H1 (cell line): ENCODE measurements around the gene S100A16. TPM values are rescaled to one million over a fixed set of nuclear protein-coding genes. Genes with fewer than 3 reads are reported as not detected.
"Not testable (repeated sequence)": the region's sequence is repeated elsewhere in the genome, so short reads cannot be mapped to it uniquely, and the experiment has no call there.

Source experiments
- CTCF ChIA-PET: fragments of 300-600 bp; sonication (Branson Sonifier 250); formaldehyde crosslinking; loops from one replicate; lab custom pipeline; 2021; ENCODE audit not compliant: partially characterized antibody; lab: Charles Lee
- POLR2A ChIA-PET: fragments of 300-600 bp; sonication (Branson Sonifier 250); formaldehyde crosslinking; loops from one replicate; lab custom pipeline; 2021; ENCODE audit warnings: inconsistent platforms; ENCODE audit not compliant: partially characterized antibody; lab: Charles Lee
- DNase-seq, 2 experiments: peaks; one replicate each; pipeline versions ENCODE4 v3.0.0 to v3.0.0-alpha.2; 2010 to 2022; ENCODE audit warnings: low spot score in 2 of 2, low read depth in 1 of 2, mixed read lengths in 1 of 2
- FAIRE-seq: peaks from 2 replicates; lab custom pipeline; 2011; peaks lifted over from hg19 to GRCh38; lab: Jason Lieb, UNC
- H2AFZ ChIP-seq: 2 replicates; pipeline ENCODE4 v1.8.1; 2012; ENCODE audit warnings: low read length, inconsistent platforms
- H2AK5ac ChIP-seq: 2 replicates; pipeline ENCODE4 v1.6.1; 2013; ENCODE audit warnings: low read depth, low read length
- H2BK120ac ChIP-seq: replicated peaks from 2 replicates; pipeline ENCODE3; 2013; ENCODE audit warnings: low read depth, low read length, inconsistent platforms
- H2BK12ac ChIP-seq: 2 replicates; pipeline ENCODE4 v1.6.1; 2013; ENCODE audit warnings: low read depth, low read length
- H2BK15ac ChIP-seq: 2 replicates; pipeline ENCODE4 v1.6.1; 2013; ENCODE audit warnings: low read length
- H2BK20ac ChIP-seq: 2 replicates; pipeline ENCODE4 v1.6.1; 2013; ENCODE audit warnings: low read length
- H2BK5ac ChIP-seq: 2 replicates; pipeline ENCODE4 v1.6.1; 2013; ENCODE audit warnings: low read depth, low read length
- H3K14ac ChIP-seq: 2 replicates; pipeline ENCODE4 v1.6.1; 2013; ENCODE audit warnings: inconsistent platforms; ENCODE audit not compliant: insufficient read length
- H3K18ac ChIP-seq: 2 replicates; pipeline ENCODE4 v1.6.1; 2013; ENCODE audit warnings: low read length; ENCODE audit errors: extremely low read depth
- H3K23ac ChIP-seq: 2 replicates; pipeline ENCODE4 v1.6.1; 2013; ENCODE audit warnings: inconsistent platforms; ENCODE audit not compliant: insufficient read length
- H3K23me2 ChIP-seq: 2 replicates; pipeline ENCODE4 v1.6.1; 2013; ENCODE audit warnings: low read depth, low read length
- H3K27ac ChIP-seq: 2 replicates; pipeline ENCODE4 v1.6.1; 2011; ENCODE audit warnings: low read depth, low read length, inconsistent platforms
- H3K27me3 ChIP-seq, 4 experiments: replicated peaks in 1 of 4; 1 replicate in 1 of 4; 2 replicates in 3 of 4; pipeline versions ENCODE4 v1.6.1 to v1.8.1; 2011 to 2013; ENCODE audit warnings: low read length in 3 of 4, mild to moderate bottlenecking in 3 of 4, inconsistent platforms in 2 of 4, mixed read lengths in 2 of 4, moderate library complexity in 1 of 4; ENCODE audit not compliant: control insufficient read depth in 3 of 4, insufficient read depth in 3 of 4; ENCODE audit errors: extremely low read depth in 1 of 4
- H3K36me3 ChIP-seq, 4 experiments: 2 replicates each; pipeline versions ENCODE4 v1.6.1 to v1.8.1; 2011 to 2013; ENCODE audit warnings: mild to moderate bottlenecking in 4 of 4, low read length in 3 of 4, moderate library complexity in 2 of 4, control low read depth in 1 of 4, inconsistent platforms in 1 of 4; ENCODE audit not compliant: insufficient read depth in 4 of 4, control insufficient read depth in 2 of 4
- H3K4ac ChIP-seq: replicated peaks from 2 replicates; pipeline ENCODE3; 2013; ENCODE audit warnings: low read length, low read depth, mixed read lengths, inconsistent platforms; ENCODE audit not compliant: insufficient read length
- H3K4me1 ChIP-seq, 4 experiments: replicated peaks in 1 of 4; 1 replicate in 1 of 4; 2 replicates in 3 of 4; pipeline versions ENCODE4 v1.6.1 to v1.8.1; 2011 to 2013; ENCODE audit warnings: low read length in 3 of 4, inconsistent platforms in 2 of 4, mixed read lengths in 1 of 4; ENCODE audit not compliant: insufficient read depth in 4 of 4, control insufficient read depth in 3 of 4
- H3K4me2 ChIP-seq, 2 experiments: 2 replicates each; pipeline versions ENCODE4 v1.6.1 to v1.8.1; 2011 to 2013; ENCODE audit warnings: low read depth in 2 of 2, low read length in 2 of 2, control low read depth in 1 of 2, inconsistent platforms in 1 of 2, mild to moderate bottlenecking in 1 of 2; ENCODE audit not compliant: insufficient read depth in 1 of 2
- H3K4me3 ChIP-seq, 4 experiments: fragments of 200-600, 300-600 bp in 1 of 4; sonication (generic), shearing (Covaris generic), sonication (Bioruptor Twin) in 1 of 4; 2 replicates each; pipeline versions ENCODE4 v1.5.1 to v1.8.1; 2011 to 2016; ENCODE audit warnings: low read length in 4 of 4, low read depth in 3 of 4, control low read depth in 2 of 4, inconsistent platforms in 2 of 4, mild to moderate bottlenecking in 2 of 4, mixed read lengths in 1 of 4, moderate library complexity in 1 of 4; ENCODE audit not compliant: insufficient read depth in 2 of 4; ENCODE audit errors: extremely low read depth in 1 of 4
- H3K56ac ChIP-seq: replicated peaks from 2 replicates; pipeline ENCODE3; 2013; ENCODE audit warnings: low read depth, mild to moderate bottlenecking, mixed read lengths, low read length, inconsistent platforms; ENCODE audit not compliant: insufficient read length
- H3K79me1 ChIP-seq: 2 replicates; pipeline ENCODE4 v1.6.1; 2013; ENCODE audit warnings: low read depth, low read length, control low read depth
- H3K79me2 ChIP-seq, 2 experiments: 2 replicates each; pipeline versions ENCODE4 v1.6.1 to v1.8.1; 2012 to 2013; ENCODE audit warnings: low read length in 2 of 2, mild to moderate bottlenecking in 2 of 2, inconsistent platforms in 1 of 2; ENCODE audit not compliant: insufficient read depth in 2 of 2, control insufficient read depth in 1 of 2
- H3K9ac ChIP-seq, 4 experiments: replicated peaks in 1 of 4; 1 replicate in 1 of 4; 2 replicates in 3 of 4; pipeline versions ENCODE4 v1.6.1 to v1.8.1; 2011 to 2013; ENCODE audit warnings: low read depth in 3 of 4, low read length in 3 of 4, control low read depth in 2 of 4, mild to moderate bottlenecking in 2 of 4, moderate library complexity in 2 of 4, inconsistent platforms in 1 of 4; ENCODE audit errors: extremely low read depth in 1 of 4
- H3K9me3 ChIP-seq, 2 experiments: 2 replicates each; pipeline versions ENCODE4 v1.6.1 to v1.8.1; 2012 to 2013; ENCODE audit warnings: mild to moderate bottlenecking in 2 of 2, moderate library complexity in 2 of 2, control low read depth in 1 of 2, inconsistent platforms in 1 of 2, low read depth in 1 of 2, low read length in 1 of 2, mixed read lengths in 1 of 2; ENCODE audit not compliant: insufficient read depth in 2 of 2
- H4K20me1 ChIP-seq, 2 experiments: replicated peaks in 1 of 2; 2 replicates each; pipeline versions ENCODE3 to v1.8.1; 2011 to 2013; ENCODE audit warnings: inconsistent platforms in 2 of 2, low read length in 2 of 2, mild to moderate bottlenecking in 1 of 2; ENCODE audit not compliant: insufficient read depth in 2 of 2, control insufficient read depth in 1 of 2
- H4K5ac ChIP-seq: 2 replicates; pipeline ENCODE4 v1.6.1; 2013; ENCODE audit warnings: low read length, low read depth, mixed read lengths, inconsistent platforms; ENCODE audit not compliant: insufficient read length
- H4K8ac ChIP-seq: 2 replicates; pipeline ENCODE4 v1.8.0; 2013; ENCODE audit warnings: mild to moderate bottlenecking, moderate library complexity, low read length, inconsistent platforms; ENCODE audit not compliant: insufficient read depth; ENCODE audit errors: extremely low read depth
- H4K91ac ChIP-seq: replicated peaks from 2 replicates; pipeline ENCODE3; 2013; ENCODE audit warnings: low read length, mixed read lengths, inconsistent platforms; ENCODE audit not compliant: insufficient read length
- WGBS, 2 experiments: shearing (Covaris generic) in 1 of 2; methylation state at CpG; one replicate each; pipeline versions ENCODE4 v1.1.6 to v1.1.7; 2013 to 2015; ENCODE audit warnings: low lambda C conversion rate in 2 of 2, mixed read lengths in 2 of 2, inconsistent platforms in 1 of 2, low coverage in 1 of 2, missing lambda C conversion rate in 1 of 2; ENCODE audit not compliant: insufficient replicate concordance in 2 of 2, insufficient coverage in 1 of 2, insufficient read length in 1 of 2; ENCODE audit errors: extremely low coverage in 1 of 2, missing lambda C conversion rate in 1 of 2; 5-methylcytosine and 5-hydroxymethylcytosine counted together
- polyA plus RNA-seq, 7 experiments: library from polyadenylated mRNA; depleted of rRNA in 3 of 7; stranded (reverse) in 5 of 7; unstranded in 2 of 7; fragments of >200 nt in 5 of 7; fragments of 200-250 nt in 2 of 7; gene quantifications; 1 replicate in 5 of 7; 2 replicates in 1 of 7; 4 replicates in 1 of 7; pipeline versions ENCODE4 v1.2.1 to v1.2.3, GENCODE V29; 2011 to 2013; ENCODE audit warnings: missing spikeins in 2 of 7, mixed read lengths in 2 of 7
- total RNA-seq: library from RNA; stranded (reverse); fragmentation: NEBNext Ultra II Directional; extraction: Animal tissue kit (Norgen Biotek cat#: 25700); gene quantifications from 2 replicates; pipeline ENCODE4 v1.2.1, GENCODE V29; 2021

Gene S100A16
- total and polyA plus RNA-seq, 2 of the 8 experiments (the other 6 are each of a cell fraction or from before 2014, with no cell fraction given): 14.9 to 61.4 TPM

DNA sequence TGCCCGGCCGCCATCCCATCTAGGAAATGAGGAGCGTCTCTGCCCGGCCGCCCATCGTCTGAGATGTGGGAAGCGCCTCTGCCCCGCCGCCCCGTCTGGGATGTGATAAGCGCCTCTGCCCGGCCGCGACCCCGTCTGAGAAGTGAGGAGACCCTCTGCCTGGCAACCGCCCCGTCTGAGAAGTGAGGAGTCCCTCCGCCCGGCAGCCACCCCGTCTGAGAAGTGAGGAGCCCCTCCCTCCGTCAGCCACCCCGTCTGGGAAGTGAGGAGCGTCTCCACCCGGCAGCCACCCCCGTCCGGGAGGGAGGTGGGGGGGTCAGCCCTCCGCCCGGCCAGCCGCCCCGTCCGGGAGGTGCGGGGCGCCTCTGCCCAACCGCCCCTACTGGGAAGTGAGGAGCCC lies 30.1 kb downstream of the S100A16 start:
- CTCF ChIA-PET: not testable (repeated sequence)

More for the DNA sequence above, 30.1 kb downstream of the S100A16 start:
- H3K56ac ChIP-seq, H2BK20ac ChIP-seq, DNase-seq, H3K23ac ChIP-seq, H2BK120ac ChIP-seq, H2AFZ ChIP-seq, H3K4me3 ChIP-seq, H3K79me1 ChIP-seq, H3K4ac ChIP-seq, H4K91ac ChIP-seq, H2BK5ac ChIP-seq, FAIRE-seq, H3K36me3 ChIP-seq, H3K27ac ChIP-seq, H3K4me2 ChIP-seq, H2AK5ac ChIP-seq, H3K23me2 ChIP-seq, H3K18ac ChIP-seq, H3K14ac ChIP-seq, H3K27me3 ChIP-seq, H3K4me1 ChIP-seq, H4K8ac ChIP-seq, H3K9me3 ChIP-seq, H3K9ac ChIP-seq, H3K79me2 ChIP-seq, POLR2A ChIA-PET, H4K5ac ChIP-seq, H4K20me1 ChIP-seq, H2BK12ac ChIP-seq, H2BK15ac ChIP-seq: not testable (repeated sequence)
- no CpG with 5 or more reads among the region's 34 CpGs for WGBS, 2 experiments
